HG03520 (cell line): ENCODE data around the gene MAEA.

ENCODE experiments used
- ATAC-seq: cut with Tn5 transposase; IDR thresholded peaks from one replicate; pipeline ENCODE4 v1.9.1; 2021; ENCODE audit warnings: mild to moderate bottlenecking, moderate library complexity; ENCODE audit not compliant: unreplicated experiment

Gene MAEA

DNA sequence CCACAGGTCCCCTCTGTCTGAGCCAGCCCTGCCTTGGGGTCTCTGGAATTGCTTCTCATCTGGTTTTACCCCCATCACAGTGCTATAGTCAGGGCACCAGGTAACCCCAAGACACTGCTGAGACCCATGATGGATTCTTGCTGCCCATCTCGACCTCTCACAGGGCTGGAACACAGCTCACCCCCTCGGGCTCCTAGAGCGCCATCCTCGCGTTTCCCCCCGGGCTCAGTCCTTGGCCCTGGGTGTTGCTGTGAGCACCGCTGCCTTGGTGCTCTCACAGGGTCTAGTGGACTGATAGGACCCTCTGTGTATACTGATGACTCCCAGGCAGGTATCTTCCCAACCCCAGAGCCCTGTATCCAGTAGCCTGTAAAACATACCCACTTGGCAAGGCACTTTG is 8.8 kb downstream of the MAEA start:
- no peak for ATAC-seq

DNA sequence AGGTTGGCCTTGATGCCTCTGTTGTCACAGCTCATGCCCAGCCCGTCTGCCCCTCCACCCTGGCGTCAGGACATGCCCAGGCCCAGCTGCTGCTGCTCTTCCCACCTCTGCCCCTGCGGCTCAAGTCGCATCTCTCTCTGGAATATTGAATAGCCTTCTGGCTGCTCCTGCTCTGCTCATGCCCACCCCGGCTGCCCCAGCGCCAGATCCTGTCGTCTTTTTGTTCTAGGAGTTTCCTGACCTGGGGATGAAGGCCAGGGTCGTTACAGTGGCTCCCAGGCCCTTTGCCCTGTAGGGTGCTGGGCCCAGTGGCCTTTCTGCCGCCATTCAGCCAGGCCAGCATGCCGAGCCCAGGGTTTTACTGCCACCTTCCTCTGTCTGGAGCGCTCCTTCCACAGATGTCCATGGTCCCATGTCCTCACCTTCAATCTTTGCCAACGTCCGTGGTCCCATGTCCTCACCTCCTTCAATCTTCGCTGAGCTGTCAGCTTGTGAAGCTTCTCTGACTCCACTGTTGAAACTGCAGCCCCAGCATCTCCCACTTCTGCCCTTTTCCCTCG is 9.7 kb downstream of the MAEA start:
- ATAC-seq, result no peak

DNA sequence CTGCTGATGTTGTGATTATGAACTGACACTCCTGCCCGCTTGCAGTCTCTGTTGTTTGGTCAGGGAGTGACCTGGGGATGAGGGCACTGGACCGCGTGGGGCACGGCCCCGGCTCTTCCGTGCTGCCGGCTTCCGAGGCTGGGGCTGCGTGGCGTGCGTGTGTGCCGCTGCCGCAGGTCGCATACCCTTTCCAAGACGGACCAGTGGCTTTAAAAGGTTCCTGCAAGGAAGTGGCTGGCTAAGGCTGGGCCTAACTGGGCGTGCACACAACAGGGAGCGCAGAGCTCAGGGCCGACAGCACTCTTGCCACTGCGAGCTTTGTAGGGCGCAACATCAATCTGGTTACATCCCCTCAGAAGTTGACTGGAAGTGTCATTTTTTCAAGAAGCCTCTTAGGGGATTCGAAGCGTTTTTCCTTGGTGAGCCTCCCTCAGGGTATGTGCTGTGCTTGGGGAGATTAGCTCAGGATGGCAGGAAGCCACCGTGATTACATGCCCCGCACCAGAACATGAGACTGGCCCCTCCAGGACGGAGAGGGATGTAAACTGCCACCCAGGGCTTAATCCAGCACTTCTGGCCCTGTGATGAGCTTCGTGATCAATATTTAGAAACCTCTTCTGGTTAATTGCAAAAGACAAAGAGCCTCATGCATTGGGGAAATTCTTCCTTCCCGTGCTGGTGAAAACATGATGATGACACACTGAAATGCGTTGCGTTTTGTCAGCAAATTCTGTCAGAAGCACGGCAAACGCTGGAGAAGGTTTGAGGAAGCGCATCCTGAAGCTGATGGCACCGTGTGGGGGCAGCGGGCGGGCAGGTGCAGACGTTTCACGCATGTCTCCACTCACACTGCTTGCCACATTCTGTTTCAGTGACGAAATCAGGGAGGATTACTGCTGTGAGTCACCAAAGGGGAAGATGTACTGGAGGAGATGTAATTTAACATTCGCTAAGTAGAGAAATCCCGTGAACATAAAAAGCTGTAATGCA is 11.1 kb downstream of the MAEA start:
- ATAC-seq, result no peak

DNA sequence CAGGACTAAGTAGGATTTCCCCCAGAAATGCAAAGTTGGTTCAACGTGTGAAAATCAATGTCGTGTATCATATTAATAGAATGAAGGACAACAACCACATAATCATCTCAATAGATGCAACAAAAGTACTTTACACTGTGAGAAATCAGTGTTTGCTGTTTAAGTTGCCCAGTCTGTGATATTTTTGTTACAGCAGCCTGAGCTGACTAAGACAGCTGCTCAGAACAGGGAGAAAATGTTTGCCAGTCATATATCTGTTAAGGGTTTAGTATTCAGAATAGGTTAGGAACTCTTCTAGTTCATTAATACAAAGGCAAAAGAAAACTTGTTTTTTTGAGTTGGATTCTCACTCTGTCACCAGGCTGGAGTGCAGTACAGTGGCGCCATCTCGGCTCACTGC is 12.5 kb downstream of the MAEA start:
- no peak for ATAC-seq

DNA sequence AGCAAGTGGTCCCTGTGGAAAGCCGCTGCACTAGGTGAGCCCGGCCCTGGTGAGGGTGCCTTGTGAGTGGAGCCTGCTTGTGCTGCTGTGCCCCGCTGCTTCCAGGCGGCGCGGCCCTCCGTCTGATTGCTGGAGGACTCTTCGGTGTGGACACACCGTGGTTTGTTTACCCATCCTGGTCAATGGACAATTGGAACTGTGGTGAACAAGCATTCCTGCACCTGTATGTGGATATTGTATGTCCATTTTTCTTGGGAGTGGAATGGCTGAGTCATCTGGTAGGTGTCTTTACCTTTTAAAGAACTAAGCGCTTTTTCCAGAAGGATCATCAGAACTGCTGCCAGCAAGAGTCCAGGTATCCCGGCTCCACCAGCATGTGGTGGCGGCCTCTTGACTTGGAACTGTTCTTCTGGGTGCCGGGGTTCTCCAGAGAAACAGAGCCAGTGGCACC is 15.6 kb downstream of the MAEA start:
- no peak for ATAC-seq

DNA sequence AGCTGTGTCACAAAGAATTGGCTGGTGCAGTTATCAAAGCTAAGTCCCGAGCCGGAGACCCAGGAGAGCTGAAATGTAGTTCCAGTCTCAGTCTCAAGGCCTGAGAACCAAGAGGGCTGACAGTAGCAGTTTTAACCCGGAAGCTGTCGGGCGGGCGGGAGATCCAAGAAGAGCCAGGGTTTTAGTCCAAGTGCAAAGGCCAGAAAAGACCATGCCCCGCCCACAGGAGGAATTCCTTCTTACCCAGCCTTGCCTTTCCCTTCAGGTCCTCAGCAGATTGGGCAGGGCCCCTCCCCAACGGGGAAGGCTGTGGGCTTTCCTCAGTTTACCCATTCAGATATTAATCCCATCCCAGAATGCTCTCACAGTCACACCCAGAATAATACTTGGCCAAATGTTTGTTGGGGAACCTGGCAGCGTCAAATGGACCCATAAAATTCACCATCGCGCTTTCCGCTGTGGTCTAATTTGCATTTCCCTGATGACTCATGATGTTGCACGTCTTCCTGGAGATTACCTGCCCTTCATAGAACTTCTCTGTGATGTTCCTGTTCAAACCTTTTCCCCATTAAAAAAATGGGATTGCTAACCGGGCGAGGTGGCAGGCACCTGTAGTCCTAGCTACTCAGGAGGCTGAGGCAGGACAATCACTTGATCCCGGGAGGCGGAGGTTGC is 16.2 kb downstream of the MAEA start:
- ATAC-seq, result no peak

DNA sequence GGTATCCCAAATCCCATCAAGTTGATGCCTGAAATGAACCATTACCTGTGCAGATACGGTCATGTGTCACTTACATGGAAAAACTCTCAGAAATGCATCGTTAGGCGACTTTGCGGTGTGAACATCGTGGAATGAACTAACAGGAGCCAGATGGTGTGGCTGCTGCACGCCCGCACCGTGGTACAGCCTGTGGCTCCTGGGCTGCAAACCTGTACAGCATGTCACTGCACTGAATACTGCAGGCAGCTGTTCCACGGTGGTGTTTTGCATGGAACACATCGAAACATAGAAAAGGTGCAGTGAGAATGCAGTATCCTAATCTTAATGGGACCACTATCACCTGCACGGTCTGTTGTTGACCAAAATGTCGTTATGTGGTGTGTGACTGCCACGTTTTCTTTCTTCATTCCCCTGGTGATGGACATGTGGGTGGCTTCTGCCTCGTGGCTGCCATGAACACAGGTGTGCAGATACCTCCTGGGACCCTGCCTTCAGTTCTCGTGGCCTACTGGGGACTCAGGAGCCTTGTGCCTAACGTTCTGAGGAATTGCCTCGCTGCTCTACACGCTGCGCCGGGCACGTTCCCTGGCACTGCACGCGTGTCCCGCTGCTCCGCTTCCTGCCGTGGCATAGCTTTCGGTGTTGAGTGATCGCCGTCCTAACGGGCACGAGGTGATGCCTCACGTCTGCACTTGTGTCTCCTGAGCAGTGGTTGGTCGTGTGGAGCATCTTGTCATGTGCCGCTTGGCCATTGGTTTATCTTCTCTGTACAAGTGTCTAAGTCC is 18.5 kb downstream of the MAEA start:
- ATAC-seq, result no peak

DNA sequence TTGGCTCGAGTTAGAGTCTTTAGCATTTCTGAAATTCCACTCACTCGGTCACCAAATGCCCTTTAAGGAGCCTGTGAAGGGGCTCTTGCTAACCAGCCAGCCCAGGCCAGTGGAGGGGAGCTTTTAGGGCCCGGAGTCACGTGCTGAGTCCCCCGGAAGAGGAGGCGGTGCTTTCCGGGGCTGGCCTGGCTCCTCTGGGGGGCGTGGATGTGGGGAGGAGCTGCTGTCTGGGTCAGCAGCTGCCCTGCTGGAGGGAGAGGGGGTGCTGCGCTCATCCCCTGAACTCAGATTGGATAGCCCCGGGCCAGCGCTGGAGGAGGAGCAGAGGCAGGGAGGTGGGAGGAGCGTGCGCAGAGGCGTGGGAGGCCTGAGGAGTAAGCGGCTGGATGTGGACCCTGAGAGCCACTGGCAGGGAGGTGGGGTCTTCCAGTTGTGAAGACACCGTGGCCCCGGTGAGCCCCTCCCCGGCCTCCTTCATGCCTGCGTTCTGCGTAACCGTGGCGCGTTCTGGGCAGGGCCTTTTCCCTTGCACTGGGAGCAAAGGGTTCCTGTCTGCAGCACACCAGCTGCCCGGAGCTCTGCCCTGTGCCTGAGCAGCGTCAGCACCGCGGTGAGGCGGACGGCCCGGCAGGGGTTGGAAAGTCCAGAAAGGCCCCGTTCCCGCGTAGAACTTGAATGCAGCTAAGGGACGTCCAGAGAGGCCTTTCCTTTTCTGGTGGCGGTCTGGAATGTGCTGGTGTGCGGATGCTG is 19.7 kb downstream of the MAEA start:
- no peak for ATAC-seq

DNA sequence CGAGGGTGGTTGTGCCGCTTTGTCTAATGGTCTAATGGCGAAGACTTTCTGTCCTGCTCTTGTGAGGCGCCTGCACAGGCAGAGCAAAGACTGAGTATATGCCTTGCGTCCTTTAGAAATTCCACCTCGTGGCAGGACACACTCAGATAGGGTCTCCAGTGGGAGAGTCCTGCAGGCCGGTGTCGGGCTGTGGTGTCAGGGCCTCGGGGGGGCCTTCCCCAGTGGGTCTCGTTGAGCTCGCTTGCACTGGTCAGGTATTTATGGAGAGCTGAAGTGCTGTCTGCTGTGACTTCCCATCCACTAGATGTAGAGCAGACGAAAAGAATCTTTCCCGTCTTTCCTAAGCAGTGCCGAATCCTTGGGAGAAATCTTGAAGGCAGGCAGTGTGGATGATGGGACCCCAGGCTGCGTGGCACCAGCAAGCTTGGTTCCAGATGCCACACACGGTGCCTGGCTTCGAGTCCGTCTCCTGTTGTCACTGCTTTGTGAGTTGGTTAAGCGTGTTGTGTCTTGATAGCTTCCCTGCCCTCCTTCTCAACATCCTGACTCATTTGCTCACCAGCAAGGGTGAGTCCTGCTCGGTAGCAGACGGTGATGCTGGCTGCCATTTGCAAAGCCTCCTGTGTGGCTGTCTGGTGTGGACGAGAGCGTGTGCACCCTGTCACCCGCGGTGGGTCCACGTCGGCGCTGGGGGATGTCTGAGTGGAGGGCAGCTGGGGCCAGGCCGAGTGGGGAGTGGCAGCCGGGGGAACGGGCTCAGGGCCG is 20.5 kb downstream of the MAEA start:
- ATAC-seq, result no peak

DNA sequence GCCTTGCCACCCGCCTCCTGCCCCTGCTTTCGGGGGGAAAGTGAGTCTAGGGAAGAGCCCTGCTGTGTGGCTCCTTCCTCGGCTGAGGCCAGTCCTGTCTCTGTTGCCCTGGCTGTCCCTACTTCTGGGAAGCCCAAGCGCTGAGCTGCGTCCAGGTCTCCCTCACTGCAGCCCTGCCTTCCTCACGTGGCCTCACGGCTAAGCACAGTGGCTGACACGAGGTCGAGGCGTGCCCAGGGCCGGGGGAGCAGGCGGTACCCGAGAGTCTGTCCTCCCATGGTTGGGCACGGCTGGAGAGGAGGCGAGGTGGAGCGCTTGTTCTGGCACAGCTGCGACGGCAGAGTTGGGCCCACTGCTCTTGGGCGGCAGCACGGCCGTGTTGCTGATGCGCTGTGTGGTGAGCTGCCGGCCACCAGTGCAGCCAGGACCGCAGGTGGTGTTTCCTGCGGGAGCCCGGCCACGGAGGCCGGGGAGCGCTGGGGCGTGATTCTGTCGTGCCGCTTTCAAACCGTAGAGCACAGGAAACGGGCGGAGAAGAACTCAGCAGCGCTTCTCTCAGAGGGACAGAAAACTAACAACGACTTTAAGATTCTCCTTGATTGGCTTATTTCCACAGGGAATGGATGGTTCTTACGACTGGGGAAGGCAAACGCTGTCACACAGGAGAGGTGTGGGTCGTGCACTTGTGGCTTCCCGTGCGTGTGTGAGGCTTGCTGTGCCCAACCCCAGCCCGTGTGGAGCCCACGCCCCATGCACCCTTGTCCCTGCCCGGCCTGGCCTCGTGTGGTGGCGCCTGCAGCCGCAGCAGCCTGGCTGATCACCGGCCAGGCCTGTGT is 21.3 kb downstream of the MAEA start:
- no peak for ATAC-seq

DNA sequence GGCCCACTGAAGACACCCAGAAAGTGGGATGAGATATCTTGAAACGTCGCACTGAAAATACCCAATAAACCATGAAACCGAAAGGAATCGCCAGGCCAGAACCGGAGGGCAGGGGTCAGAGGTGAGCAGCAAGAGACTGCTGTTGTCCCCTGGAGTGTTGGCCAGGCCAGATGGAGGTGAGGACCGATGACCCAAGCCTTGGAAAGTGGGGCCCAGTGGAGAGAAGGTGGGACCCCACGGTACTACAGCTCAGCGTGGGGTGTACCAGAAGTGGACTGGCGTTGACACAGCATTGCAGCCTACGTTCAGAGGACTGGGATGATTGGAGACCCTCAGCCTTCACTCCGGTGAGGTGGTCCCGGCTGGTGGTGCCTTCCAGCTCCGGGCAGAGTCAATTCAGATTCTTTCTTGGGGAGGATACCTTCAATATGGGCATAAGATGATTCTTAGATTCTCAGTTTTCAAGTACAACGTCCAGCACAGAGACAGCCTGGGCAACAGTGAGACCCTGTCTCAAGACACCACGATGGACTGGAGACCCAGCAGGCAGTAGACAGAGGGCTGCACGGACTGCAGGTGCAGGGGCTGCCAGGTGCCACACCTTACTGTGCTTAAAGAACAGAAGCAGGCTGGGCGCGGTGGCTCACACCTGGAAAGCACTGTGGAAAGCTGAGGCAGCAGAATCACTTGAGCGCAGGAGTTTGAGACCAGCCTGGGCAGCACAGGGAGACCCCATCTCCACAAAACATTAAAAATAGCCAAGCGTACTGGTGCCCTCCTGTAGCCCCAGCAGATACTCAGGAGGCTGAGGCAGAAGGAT is 23.3 kb downstream of the MAEA start:
- no peak for ATAC-seq

DNA sequence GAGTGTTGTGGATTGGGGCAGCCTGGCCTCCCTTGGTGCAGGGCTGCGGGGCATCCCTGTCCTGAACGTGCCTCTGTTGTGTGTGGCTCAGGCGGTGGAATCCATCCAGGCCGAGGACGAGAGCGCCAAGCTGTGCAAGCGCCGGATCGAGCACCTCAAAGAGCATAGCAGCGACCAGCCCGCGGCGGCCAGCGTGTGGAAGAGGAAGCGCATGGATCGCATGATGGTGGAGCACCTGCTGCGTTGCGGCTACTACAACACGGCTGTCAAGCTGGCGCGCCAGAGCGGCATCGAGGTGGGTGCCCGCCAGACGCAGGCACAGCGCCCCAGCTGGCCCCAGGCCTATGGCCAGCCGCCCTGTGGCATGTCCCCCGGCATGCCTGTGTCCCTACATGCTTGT is 25.6 kb downstream of the MAEA start:
- ATAC-seq, result no peak

DNA sequence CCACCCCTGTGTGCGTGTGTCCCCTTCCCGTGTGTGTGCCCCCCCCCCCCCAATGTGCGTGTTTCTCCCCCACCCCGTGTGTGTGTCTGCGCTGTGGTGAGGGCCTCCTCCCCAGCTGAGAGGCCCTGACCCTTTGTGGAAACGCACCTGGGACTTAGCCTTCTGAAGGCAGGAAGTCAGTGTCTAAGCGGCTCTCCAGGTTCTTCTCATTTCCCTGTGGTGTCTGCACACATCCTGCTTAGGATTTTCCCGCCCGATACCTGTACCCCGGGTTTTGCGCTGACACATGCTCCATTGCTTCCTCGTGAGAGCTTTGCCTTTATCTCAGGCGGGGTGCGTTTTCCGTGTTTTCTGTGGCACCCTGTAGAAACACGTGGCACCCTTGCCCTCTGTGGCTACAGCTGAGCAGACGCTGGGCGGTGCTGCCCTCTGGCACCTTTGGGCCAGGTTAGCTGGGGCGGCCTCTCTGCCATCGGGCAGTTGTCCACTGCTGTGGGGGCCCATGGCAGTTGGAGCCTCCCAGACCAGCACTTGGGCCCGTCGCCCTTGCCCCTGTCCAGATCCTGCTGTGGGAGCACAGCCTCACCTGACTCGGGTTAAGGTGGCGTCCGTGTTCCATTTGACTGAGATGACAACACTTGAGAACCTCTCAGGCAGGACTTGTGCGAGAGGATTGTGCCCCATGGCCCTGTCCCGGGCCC is 26.3 kb downstream of the MAEA start:
- no peak for ATAC-seq

DNA sequence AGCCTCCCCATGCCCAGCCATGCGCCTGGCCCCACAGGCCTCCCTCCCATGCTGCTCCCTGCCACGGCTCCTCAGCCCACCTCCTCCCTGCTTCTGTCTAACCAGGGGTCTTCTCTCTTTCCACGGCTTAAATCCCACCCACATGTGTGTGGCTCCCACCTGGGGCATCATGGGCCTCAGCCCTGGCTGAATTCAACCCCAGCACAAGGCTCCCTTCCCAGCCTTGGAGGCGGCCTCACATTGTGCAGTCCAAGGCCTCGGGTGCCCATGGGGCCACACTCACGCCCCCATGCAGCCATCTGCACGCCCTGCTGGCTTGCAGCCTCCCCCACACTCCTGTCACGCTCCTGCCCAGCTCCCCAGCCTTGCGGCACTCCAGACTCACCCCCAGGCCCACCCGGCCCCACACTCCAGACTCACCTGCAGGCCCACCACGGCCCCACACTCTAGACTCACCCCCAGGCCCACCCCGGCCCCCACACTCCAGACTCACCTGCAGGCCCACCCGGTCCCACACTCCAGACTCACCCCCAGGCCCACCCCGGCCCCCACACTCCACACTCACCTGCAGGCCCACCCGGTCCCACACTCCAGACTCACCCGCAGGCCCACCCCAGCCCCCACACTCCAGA is 27.0 kb downstream of the MAEA start:
- ATAC-seq, result no peak

DNA sequence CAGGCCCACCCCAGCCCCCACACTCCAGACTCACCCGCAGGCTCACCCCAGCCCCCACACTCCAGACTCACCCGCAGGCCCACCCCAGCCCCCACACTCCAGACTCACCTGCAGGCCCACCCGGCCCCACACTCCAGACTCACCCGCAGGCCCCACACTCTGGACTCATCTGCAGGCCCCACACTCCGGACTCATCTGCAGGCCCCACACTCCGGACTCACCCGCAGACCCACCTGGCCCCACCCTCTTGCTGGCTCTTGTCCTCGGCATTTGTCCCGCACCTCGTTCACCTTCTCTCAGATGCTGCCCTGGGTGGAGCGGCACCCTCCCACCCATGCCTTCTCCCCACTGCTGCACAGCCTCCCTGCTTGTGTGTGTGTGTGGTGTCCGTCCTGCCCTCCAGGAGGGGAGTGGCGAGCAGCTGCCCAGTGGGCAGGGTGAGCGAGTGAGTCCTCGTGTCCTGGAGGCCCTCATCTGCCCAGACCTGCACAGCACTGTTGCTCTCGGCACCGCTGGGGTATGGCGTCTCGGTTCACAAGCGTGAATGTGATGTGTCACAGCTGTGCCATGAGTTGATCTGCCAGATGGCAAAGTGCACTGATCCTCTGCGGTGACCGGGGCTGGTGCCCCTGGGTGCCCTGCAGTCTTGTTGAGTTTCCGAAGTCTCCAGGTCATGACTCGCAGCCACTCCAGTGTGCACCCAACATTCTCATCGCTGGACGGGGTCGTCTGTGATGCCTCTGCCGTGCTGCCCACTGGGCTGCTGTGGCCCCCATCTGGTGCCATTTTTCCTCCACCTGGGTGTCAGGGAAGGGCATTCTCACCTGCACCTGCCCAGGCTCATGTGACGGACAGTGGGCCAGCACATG is 27.7 kb downstream of the MAEA start:
- ATAC-seq, result no peak

DNA sequence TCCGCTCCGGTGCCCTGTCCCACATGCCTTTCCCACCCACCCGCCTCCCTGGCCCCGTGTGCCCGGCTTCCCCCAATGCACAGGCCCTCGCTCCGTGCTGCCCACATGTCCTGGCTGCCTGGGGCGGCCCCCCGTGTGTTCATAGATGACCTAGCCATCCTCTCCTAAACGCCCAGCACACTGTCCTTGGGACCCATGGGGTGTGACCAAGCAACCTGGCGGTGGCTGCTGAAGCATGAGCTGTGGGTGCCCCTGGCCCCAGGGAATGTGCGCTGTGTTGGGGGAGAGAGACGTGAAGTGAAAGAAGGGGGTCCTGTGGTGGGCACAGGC is 28.3 kb downstream of the MAEA start:
- ATAC-seq, result no peak
